ENCODE measurements around the gene LINC01488.

The LINC01488 gene

DNA sequence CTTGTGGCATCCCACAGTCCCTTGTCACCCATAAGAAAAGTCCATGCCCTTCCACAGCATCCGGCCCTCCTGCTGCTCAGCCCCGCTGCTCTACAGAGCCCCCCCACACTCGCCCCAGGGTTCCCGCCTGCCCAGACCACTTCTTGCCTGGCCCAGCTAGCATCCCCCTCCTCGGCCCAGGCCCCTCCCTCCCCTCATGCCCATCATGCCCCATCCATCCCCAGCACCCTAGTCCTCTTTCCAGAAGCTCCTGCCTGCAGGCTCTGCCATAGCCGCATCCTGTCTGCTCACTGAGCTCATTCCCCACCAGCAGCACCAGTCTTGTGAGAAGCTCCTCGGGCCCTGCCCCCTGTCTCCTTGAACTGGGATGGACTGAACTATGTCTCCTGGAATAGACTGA is 54.4 kb downstream of the LINC01488 start:
- DNase-seq: no peak

DNA sequence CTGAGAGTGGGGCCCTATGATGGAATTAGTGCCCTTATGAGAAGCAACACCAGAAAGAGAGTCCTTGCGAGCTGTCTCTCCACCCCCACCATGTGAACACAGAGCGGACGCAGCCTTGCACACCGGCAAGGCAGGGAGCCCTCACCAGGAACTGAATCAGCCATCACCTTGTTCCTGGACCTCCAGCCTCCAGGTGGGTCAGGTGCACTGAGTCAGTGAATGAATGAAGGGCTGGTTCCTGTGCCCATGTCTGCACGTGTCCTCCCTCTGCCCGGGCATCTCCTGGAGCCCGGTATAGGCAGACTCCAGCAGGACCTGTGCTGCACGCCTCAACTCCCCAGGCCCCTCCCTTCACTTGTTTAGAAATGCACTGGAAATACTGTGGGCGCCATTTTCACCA is 54.9 kb downstream of the LINC01488 start:
- no peak for DNase-seq

DNA sequence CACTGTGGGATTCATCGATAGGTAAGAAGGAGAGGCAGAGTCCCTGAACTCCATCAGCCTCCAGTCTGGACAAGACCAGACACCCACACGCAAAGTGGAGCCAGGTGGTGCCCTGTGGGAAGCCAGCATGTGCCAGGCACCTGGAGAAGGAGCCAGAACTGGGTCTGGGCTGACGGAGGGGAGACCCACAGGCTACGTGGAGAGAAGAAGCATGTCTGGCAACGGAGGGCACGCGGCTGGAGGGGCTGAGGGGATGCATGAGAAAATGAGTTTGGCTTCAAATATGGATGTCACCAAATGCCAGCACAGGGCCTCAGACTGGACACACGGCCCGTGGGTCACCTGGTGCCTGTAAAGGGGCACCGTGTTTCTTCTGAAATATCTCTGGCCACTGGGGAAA is 55.7 kb downstream of the LINC01488 start:
- DNase-seq: no peak

GRCh38 chr11:69537855-69538640 is 56.6 kb downstream of the LINC01488 start:
- no peak for DNase-seq

- DNase-seq: no peak
Observed at GRCh38 chr11:69538854-69539253, 57.4 kb downstream of the LINC01488 start.

GRCh38 chr11:69539416-69540117 is 58.1 kb downstream of the LINC01488 start:
- DNase-seq: no peak

GRCh38 chr11:69540118-69541000 is 58.9 kb downstream of the LINC01488 start:
- DNase-seq: no peak

DNA sequence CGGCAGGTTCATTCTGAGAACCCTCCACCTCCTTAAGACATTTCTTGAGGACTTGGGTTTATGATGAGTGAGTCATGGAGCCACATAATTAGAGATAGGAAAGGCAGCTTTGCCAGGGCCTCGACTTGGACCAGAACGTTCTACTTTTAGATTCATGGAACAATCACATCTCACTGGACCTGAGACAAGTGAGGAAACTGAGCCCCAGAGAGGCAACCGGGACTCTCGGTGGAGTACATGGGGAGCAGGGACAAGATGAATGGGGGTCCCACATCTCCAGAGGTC is 59.5 kb downstream of the LINC01488 start:
- DNase-seq: no peak

DNA sequence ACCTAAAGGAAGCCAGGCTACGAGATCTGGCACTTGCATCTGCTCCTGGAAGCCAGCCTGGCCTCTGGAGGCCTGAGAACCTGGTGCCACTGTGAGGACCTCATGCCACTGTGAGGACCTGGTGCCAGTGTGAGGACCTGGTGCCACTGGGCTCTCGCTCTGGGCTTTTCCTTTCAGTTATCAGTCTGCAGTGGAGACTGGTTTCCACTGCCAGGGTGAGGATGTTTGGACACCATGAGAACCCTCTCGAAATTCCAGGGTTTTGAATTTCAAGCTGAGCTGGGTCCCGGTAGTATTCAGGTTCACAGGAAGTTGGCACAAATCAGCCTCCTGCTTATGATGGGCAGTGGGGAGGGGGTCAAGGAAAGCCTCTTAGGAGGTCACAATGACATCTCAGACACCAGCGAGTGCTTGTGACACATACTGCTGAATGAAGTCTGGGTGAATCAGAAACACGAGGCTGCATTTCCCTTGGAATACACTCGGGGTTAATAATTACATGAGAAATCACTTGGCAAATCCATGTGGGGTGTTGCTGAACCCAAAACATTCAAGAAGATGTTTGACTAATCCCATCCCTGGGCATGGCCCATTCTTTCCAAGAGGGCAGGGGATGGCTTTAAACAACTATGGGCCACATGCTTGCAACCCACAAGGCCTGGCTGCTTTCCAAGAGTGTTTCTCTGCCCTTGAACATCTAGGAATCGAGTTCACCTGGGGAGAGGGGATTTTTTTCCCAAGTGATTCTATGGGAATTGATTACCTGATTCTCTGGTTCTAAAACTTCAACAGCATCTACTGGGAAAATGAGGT is 60.2 kb downstream of the LINC01488 start:
- DNase-seq: no peak

DNA sequence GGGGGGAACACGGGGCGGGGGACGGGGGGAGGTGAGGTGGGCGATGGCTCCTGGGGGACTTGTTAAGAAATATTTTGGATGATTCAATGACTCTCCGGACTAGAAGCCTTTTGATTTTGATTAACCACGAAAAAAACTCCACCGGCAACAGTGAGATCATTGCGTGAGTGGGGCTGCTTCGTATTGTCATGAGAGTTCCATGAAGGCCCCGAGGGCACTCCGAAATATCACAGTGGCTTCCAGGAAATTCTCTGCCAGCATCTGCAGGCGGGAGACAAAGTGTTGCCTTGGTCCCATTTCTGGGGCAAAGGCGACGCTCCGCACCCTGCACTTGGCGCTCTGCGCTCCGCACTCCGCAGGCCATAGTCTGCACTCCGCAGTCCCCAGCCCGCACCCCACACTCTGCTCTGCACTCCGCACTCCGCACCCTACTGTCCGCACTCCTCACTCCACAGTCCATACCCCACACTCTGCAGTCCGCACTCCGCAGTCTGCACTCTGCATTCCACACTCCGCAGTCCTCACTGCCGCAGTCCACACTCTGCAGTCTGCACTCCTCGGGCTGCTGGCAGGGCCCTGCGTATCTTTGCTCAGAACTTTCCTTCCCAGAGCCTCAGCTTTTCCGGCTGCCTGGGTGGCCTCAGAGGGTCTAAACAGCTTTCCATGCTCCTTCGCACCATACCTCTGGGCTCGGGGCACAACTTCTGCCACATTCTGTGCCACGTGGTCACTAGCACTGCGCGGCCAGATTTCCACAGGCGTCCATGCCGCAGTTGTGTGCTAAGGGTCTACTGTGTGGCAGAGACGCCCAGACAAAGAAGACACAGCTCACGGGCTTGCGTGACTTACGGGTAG is 61.1 kb downstream of the LINC01488 start:
- DNase-seq: no peak

Data from NCI-H2227 treated with DMSO at 0.1 percent for 48 hours (cell line).